HG02884 (cell line): ENCODE measurements around the gene NAP1L1.
"Not testable (repeated sequence)": the region's sequence is repeated elsewhere in the genome, so short reads cannot be mapped to it uniquely, and the experiment has no call there.

ENCODE experiments used
- ATAC-seq: cut with Tn5 transposase; IDR thresholded peaks from one replicate; pipeline ENCODE4 v1.9.1; 2021; ENCODE audit warnings: mild to moderate bottlenecking, moderate library complexity; ENCODE audit not compliant: unreplicated experiment

Gene NAP1L1

GRCh38 chr12:75994069-75994740, 90.3 kb downstream of the NAP1L1 start:
- no peak for ATAC-seq

GRCh38 chr12:75991753-75992152, 92.7 kb downstream of the NAP1L1 start:
- no peak for ATAC-seq

- ATAC-seq, result no peak
These were observed 94.1 kb downstream of the NAP1L1 start for GRCh38 chr12:75990189-75990912.

GRCh38 chr12:75987709-75988108, 96.8 kb downstream of the NAP1L1 start:
- not testable (repeated sequence) for ATAC-seq
